PC-9 (cell line): ENCODE measurements around the gene C1orf52. TPM values are rescaled to one million over a fixed set of nuclear protein-coding genes. Genes with fewer than 3 reads are reported as not detected.

Experiments
- BruUV-seq: library from RNA; stranded (reverse); fragments of 400-500 nt; replicated peaks from 2 replicates; lab custom pipeline; 2021; lab: Mats Ljungman, UMichigan
- CTCF ChIA-PET: fragments of 300-600 bp; sonication (Branson Sonifier 250); formaldehyde crosslinking; loops from one replicate; lab custom pipeline; 2022; ENCODE audit warnings: antibody characterized with exemption; lab: Charles Lee
- POLR2A ChIA-PET: fragments of 300-600 bp; sonication (Branson Sonifier 250); formaldehyde crosslinking; loops from one replicate; lab custom pipeline; 2022; ENCODE audit warnings: antibody characterized with exemption; ENCODE audit not compliant: unreplicated experiment; lab: Charles Lee
- DNase-seq, 2 experiments: peaks; one replicate each; pipeline versions ENCODE4 v3.0.0 to v3.0.0-alpha.2; 2015 to 2022; ENCODE audit warnings: mixed read lengths in 1 of 2
- H2AFZ ChIP-seq: fragments of 200-600 bp; sonication (generic); 2 replicates; pipeline ENCODE4 v1.8.1; 2017; ENCODE audit warnings: antibody characterized with exemption
- H3F3A ChIP-seq: fragments of 200-600 bp; sonication (generic); 2 replicates; pipeline ENCODE4 v1.8.1; 2017; ENCODE audit warnings: antibody characterized with exemption, mild to moderate bottlenecking, low read depth; ENCODE audit not compliant: insufficient read depth
- H3K27ac ChIP-seq: fragments of 200-600 bp; sonication (generic); 2 replicates; pipeline ENCODE4 v1.6.1; 2016; ENCODE audit warnings: mixed run types
- H3K27me3 ChIP-seq: fragments of 200-600 bp; sonication (generic); 2 replicates; pipeline ENCODE4 v1.6.1; 2016; ENCODE audit warnings: low read depth, mixed run types; ENCODE audit not compliant: insufficient read depth
- H3K36me3 ChIP-seq: fragments of 200-600 bp; sonication (generic); 2 replicates; pipeline ENCODE4 v1.6.1; 2016; ENCODE audit warnings: low read depth, mixed run types
- H3K4me1 ChIP-seq: fragments of 200-600 bp; sonication (generic); replicated peaks from 2 replicates; pipeline ENCODE4 v1.6.1; 2016; ENCODE audit warnings: mixed run types; ENCODE audit not compliant: insufficient read depth
- H3K4me2 ChIP-seq: fragments of 200-600 bp; sonication (generic); 2 replicates; pipeline ENCODE4 v1.6.1; 2017; ENCODE audit warnings: mixed run types
- H3K4me3 ChIP-seq: fragments of 200-600 bp; sonication (generic); 2 replicates; pipeline ENCODE4 v1.6.1; 2016; ENCODE audit warnings: mixed run types
- H3K79me2 ChIP-seq: fragments of 200-600 bp; sonication (generic); 2 replicates; pipeline ENCODE4 v1.6.1; 2017; ENCODE audit warnings: low read depth, mixed run types
- H3K9me2 ChIP-seq: fragments of 200-600 bp; sonication (generic); 2 replicates; pipeline ENCODE4 v1.8.1; 2017; ENCODE audit warnings: mild to moderate bottlenecking; ENCODE audit not compliant: insufficient read depth
- H3K9me3 ChIP-seq: fragments of 200-600 bp; sonication (generic); 2 replicates; pipeline ENCODE4 v1.8.1; 2016; ENCODE audit warnings: low read depth; ENCODE audit not compliant: insufficient read depth
- H4K20me1 ChIP-seq: fragments of 200-600 bp; sonication (generic); 2 replicates; pipeline ENCODE4 v1.8.1; 2017; ENCODE audit not compliant: insufficient read depth
- EZH2 ChIP-seq: fragments of 200-600 bp; sonication (generic); IDR thresholded peaks from 2 replicates; pipeline ENCODE4 v1.8.0; 2017; ENCODE audit warnings: antibody characterized with exemption, low read depth
- intact Hi-C: fragments of 100-400 bp; cut with micrococcal nuclease; formaldehyde crosslinking; loops from one replicate; pipeline ENCODE4 v1.10.0; 2022; ENCODE audit not compliant: unreplicated experiment
- total RNA-seq: library from RNA; stranded (reverse); gene quantifications from 2 replicates; pipeline ENCODE4 v1.2.3, GENCODE V29; 2021
- TF ChIP-seq, protein P1 (sequence below): fragments of 200-600 bp; sonication (generic); conservative IDR thresholded peaks from 2 replicates; pipeline ENCODE4 v1.6.1; 2017; ENCODE audit warnings: mixed run types, antibody characterized with exemption, mild to moderate bottlenecking, moderate library complexity

C1orf52 gene
- total RNA-seq, 1 experiment from 2014 or later, result 20.7 TPM

DNA sequence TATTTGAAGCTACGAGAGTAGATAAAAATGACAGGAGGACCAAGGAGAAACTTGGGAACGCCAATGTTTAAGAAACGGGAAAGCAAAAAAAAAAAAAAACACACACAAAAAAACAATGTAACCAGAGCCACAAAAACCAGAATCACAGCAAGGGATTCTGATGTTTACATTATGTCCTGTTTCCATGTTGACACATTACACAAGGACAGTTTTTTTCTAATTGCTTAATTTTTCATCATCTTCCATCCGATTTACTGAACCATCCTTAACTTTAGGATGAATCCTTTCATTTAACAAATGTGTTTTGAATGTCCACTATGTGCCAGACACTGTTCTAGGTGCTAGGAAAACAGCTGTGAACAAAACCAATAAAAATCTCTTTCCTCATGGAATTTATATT, 18.3 kb upstream of the C1orf52 start:
- Histone ChIP-seq H3K79me2 (peaks cover 42% of the 10 kb centered on the region), H3K27me3 (no peaks in the 10 kb centered on the region), H3K9me3 (peaks cover 4% of the 10 kb centered on the region), H3K36me3 (peaks cover 14% of the 10 kb centered on the region), H3K4me3 (no peak overlapping the region; the same call in 1 of the 2 replicates), H3K4me2 (peak overlapping the region; percentile 79), H3F3A (peaks cover 45% of the 10 kb centered on the region), H3K27ac (peak overlapping the region; percentile 86), H3K9me2 (no peaks in the 10 kb centered on the region), H4K20me1 (peaks cover 14% of the 10 kb centered on the region; the same call in 1 of the 2 replicates), H2AFZ (no peak overlapping the region), H3K4me1 (peaks cover 54% of the 10 kb centered on the region)
- no peak for DNase-seq
- no TSS peak for BruUV-seq
- POLR2A ChIA-PET, result interaction anchor here (0.6 kb wide), 1 partner anchor 303 kb away, joined by 5 read pairs; the partner anchor contains the start of gene CCN1
- intact Hi-C loops, result no loop called here
- CTCF ChIA-PET, result no interaction called here
- TF ChIP-seq, protein P1, sequence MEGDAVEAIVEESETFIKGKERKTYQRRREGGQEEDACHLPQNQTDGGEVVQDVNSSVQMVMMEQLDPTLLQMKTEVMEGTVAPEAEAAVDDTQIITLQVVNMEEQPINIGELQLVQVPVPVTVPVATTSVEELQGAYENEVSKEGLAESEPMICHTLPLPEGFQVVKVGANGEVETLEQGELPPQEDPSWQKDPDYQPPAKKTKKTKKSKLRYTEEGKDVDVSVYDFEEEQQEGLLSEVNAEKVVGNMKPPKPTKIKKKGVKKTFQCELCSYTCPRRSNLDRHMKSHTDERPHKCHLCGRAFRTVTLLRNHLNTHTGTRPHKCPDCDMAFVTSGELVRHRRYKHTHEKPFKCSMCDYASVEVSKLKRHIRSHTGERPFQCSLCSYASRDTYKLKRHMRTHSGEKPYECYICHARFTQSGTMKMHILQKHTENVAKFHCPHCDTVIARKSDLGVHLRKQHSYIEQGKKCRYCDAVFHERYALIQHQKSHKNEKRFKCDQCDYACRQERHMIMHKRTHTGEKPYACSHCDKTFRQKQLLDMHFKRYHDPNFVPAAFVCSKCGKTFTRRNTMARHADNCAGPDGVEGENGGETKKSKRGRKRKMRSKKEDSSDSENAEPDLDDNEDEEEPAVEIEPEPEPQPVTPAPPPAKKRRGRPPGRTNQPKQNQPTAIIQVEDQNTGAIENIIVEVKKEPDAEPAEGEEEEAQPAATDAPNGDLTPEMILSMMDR, result no peak
- TF ChIP-seq EZH2, result no peak

DNA sequence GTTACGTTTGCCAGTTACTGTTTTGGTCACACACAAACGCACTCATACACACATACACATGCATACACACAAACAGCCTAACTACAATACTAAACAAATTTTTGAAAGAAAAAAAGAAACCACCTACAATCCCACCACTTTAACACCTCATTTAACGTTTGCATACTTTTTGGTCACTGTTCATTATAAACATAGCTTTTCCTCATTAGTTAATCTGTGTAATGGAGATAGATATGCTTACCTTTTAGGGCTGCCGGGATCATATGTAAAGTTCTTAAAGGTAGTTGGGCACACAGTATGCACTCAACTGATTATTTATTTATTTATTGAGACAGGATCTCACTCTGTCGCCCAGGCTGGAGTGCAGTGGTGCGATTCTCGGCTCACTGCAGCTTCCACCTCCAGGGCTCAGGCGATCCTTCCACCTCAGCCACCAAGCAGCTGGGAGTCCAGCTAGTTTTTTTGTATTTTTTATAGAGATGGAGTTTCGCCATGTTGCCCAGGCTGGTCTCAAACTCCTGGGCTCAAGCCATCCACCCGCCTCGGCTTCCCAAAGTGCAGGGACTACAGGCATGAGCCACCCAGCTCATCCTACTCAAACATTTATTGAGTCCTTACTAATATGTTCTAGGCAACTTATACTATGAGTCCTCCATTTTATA, 17.6 kb upstream of the C1orf52 start:
- Histone ChIP-seq H4K20me1 (peaks cover 14% of the 10 kb centered on the region; the same call in 1 of the 2 replicates), H2AFZ (peak overlapping the region; percentile 66; the same call in 1 of the 2 replicates), H3K27me3 (no peaks in the 10 kb centered on the region), H3K9me3 (peaks cover 4% of the 10 kb centered on the region), H3K9me2 (no peaks in the 10 kb centered on the region), H3K4me1 (peaks cover 54% of the 10 kb centered on the region), H3K4me3 (peak overlapping the region; percentile 92), H3K36me3 (peaks cover 14% of the 10 kb centered on the region), H3K79me2 (peaks cover 49% of the 10 kb centered on the region), H3K4me2 (peak overlapping the region; percentile 79), H3K27ac (peak overlapping the region; percentile 86), H3F3A (peaks cover 45% of the 10 kb centered on the region)
- TSS peak; percentile 53 for BruUV-seq
- TF ChIP-seq, protein P1, result no peak
- TF ChIP-seq EZH2, result no peak
- intact Hi-C loops, result loop anchor here (1.0 kb wide), 2 partner anchors 21 to 330 kb away; no protein-coding TSS in a partner anchor
- POLR2A ChIA-PET, result interaction anchor here (0.6 to 1.3 kb wide), 5 partner anchors 174 to 431 kb away, joined by 3 to 5 read pairs (median 4); partner anchors contain the start of genes CCN1, DDAH1 and ZNHIT6
- CTCF ChIA-PET, result interaction anchor here (0.6 to 0.8 kb wide), 2 partner anchors 17 to 1427 kb away, joined by 3 to 5 read pairs; no protein-coding TSS in a partner anchor
- no peak for DNase-seq

DNA sequence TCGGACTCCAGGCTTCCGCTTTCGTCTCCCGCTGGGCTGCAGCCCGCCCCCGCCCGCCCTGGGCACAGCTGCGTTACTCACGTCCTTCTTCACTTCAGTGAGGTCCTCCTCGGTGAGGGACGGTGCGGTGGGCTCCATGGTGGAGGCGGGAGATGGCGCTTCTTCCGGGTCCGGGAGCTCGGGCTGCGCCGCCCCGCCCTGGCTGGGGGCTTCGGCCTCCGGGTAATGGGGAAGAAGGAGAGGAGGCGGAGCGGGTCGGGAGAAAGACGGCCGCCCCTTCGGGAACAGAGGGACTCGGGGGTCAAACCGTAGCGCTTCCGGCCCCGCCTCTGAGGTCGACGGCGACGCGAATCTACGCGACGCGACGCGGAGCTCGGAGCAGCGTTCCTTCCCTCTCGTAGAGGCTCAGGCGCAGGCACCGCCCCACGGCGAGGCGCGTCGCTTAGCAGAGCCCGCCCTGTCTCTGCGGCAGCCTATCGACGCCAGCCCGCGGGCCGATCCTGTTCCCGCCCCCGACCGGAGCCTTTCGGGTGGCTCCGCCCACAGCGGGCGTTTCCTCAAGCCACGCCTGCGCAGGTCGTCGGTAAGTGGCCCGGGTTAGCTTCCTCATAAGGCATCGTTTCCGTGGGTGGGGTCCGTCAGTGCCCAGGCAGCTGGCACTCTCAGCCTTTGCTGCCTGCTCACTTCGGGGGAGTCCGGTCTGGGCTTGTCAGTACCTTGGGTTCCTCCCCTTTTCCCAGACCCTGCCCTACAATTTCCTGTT, 16.9 kb upstream of the C1orf52 start, which contains the start of gene BCL10:
Gene BCL10, minus strand, starts transcription at position 418 of the 763 bp plus-strand sequence. Its CDS starts 280 bp downstream, at position 138.
- Histone ChIP-seq H3K4me3 (peak within 1 kb of the TSS; percentile 92), H3K4me1 (peaks cover 54% of the 10 kb centered on the region), H3K9me2 (no peaks in the 10 kb centered on the region), H3K9me3 (peaks cover 4% of the 10 kb centered on the region), H3K27ac (peak within 1 kb of the TSS; percentile 86), H3K79me2 (peaks cover 56% of the 10 kb centered on the region), H3K27me3 (no peaks in the 10 kb centered on the region), H3K36me3 (peaks cover 21% of the 10 kb centered on the region), H3F3A (peaks cover 48% of the 10 kb centered on the region), H4K20me1 (peaks cover 14% of the 10 kb centered on the region; the same call in 1 of the 2 replicates), H2AFZ (peak within 1 kb of the TSS; percentile 78), H3K4me2 (peak within 1 kb of the TSS; percentile 90)
- no TSS peak for BruUV-seq
- DNase-seq, result peak; percentile 98 to 99
- ChIA-PET POLR2A (interaction anchor here (0.5 to 1.3 kb wide), 15 partner anchors 14 to 642 kb away, joined by 3 to 11 read pairs (median 4); partner anchors contain the start of genes DDAH1 and ZNHIT6), CTCF (interaction anchor here (0.6 to 0.8 kb wide), 5 partner anchors 17 to 1428 kb away, joined by 3 to 7 read pairs (median 5); partner anchors contain the start of gene ODF2L)
- intact Hi-C loops, result loop anchor here (1.0 kb wide), 2 partner anchors 22 to 331 kb away; no protein-coding TSS in a partner anchor
- TF ChIP-seq, protein P1, result no peak
- no peak for TF ChIP-seq EZH2
